Spleen (tissue), 11 donors: Measurements from ENCODE around the gene RFX4. TPM values are rescaled to one million over a fixed set of nuclear protein-coding genes. Genes with fewer than 3 reads are reported as not detected.
A peak's percentile ranks its signal among the peaks of the same experiment; 100 is the strongest.

Source experiments
- DNase-seq: peaks from one replicate; pipeline ENCODE4 v3.0.0-alpha.2; 2020
- H3K27ac ChIP-seq, 8 donors: fragments of 200-600 bp; sonication (generic) in 7 of 8; 1 replicate in 4 of 8; 2 replicates in 4 of 8; pipeline versions ENCODE4 v1.5.0 to v1.8.0; 2016 to 2021; ENCODE audit warnings: inconsistent platforms in 4 of 8, mild to moderate bottlenecking in 4 of 8, moderate library complexity in 1 of 8
- H3K27me3 ChIP-seq, 7 donors: fragments of 200-600 bp; sonication (generic) in 6 of 7; replicated peaks in 1 of 7; 1 replicate in 4 of 7; 2 replicates in 3 of 7; pipeline versions ENCODE4 v1.5.0 to v1.8.0; 2016 to 2021; ENCODE audit warnings: inconsistent platforms in 3 of 7, mild to moderate bottlenecking in 1 of 7
- H3K36me3 ChIP-seq, 6 donors: fragments of 200-600 bp; sonication (generic) in 5 of 6; 1 replicate in 4 of 6; 2 replicates in 2 of 6; pipeline versions ENCODE4 v1.5.0 to v1.8.0; 2016 to 2021; ENCODE audit warnings: inconsistent platforms in 2 of 6
- H3K4me1 ChIP-seq, 6 donors: fragments of 200-600 bp; sonication (generic) in 5 of 6; 1 replicate in 3 of 6; 2 replicates in 3 of 6; pipeline versions ENCODE4 v1.5.0 to v1.8.0; 2016 to 2021; ENCODE audit warnings: inconsistent platforms in 3 of 6
- H3K4me3 ChIP-seq, 8 donors: fragments of 200-600 bp; sonication (generic) in 7 of 8; 1 replicate in 4 of 8; 2 replicates in 4 of 8; pipeline versions ENCODE4 v1.5.0 to v1.8.0; 2016 to 2021; ENCODE audit warnings: inconsistent platforms in 4 of 8, mild to moderate bottlenecking in 4 of 8, moderate library complexity in 2 of 8
- H3K9me3 ChIP-seq, 8 donors: fragments of 200-600 bp; sonication (generic) in 7 of 8; 1 replicate in 4 of 8; 2 replicates in 4 of 8; pipeline versions ENCODE4 v1.5.0 to v1.8.0; 2016 to 2021; ENCODE audit warnings: inconsistent platforms in 4 of 8
- POLR2A ChIP-seq, 3 donors: fragments of 450-650 bp; IDR thresholded peaks; one replicate each; pipeline ENCODE4 v1.5.1; 2017; ENCODE audit warnings: antibody characterized with exemption in 3 of 3, mild to moderate bottlenecking in 1 of 3
- POLR2AphosphoS5 ChIP-seq, 3 donors: sonication (generic); formaldehyde crosslinking; IDR thresholded peaks; one replicate each; pipeline ENCODE4 v1.5.1; 2017; ENCODE audit warnings: antibody characterized with exemption in 3 of 3
- WGBS, 5 donors: extraction: QIAGEN DNeasy Blood & Tissue Kit in 3 of 5; methylation state at CpG; one replicate each; pipeline versions ENCODE4 v1.1.5 to v1.1.7; 2013 to 2018; 5-methylcytosine and 5-hydroxymethylcytosine counted together
- intact Hi-C: fragments of 100-400 bp; cut with DNase I; formaldehyde crosslinking; loops from one replicate; pipeline ENCODE4 v1.15.0; 2023; ENCODE audit warnings: low total_unique reads
- polyA plus RNA-seq, 3 donors: library from polyadenylated mRNA; stranded (reverse); fragments of 200-250 nt; gene quantifications; one replicate each; pipeline ENCODE4 v1.2.1, GENCODE V29; 2013
- total RNA-seq, 7 donors: library from RNA; depleted of rRNA in 3 of 7; stranded (reverse); fragments of >200 nt in 3 of 7; fragmentation: NEBNext Ultra II Directional in 4 of 7; extraction: Animal tissue kit (Norgen Biotek cat#: 25700) in 4 of 7; gene quantifications; one replicate each; pipeline versions ENCODE4 v1.1.0 to v1.2.1, GENCODE V29; 2016 to 2021
- TF ChIP-seq, protein P1 (sequence below), 11 experiments: fragments of 200-600 bp in 7 of 11; fragments of 450-650 bp in 4 of 11; sonication (generic) in 4 of 11; IDR thresholded peaks in 8 of 11; conservative IDR thresholded peaks in 3 of 11; 1 replicate in 7 of 11; 2 replicates in 4 of 11; pipeline versions ENCODE4 v1.4.0 to v1.8.0; 2016 to 2021; ENCODE audit warnings: antibody characterized with exemption in 11 of 11, inconsistent platforms in 4 of 11, mild to moderate bottlenecking in 1 of 11
- donor health status: healthy with polysubstance abuse.
- donor health status: DM: no; HTN: no; CAD: no; lungs with moderate emphysema.
- donor health status: DM: no; HTN: no; CAD: no.
- donor health status: Bipolar disorder and iron deficiency.
- donor health status: healthy.
- donor health status: DM: no; HTN: no; CAD: no.
- donor health status: DM: yes; HTN: yes; CAD: no.

Gene RFX4
- total and polyA plus RNA-seq, 10 donors = not detected

- H3K4me1 ChIP-seq = peaks cover 0 to 13% (median 0%) of the 10 kb centered on the region in 6 donors
- H3K27ac ChIP-seq = peak overlapping the region in 1 of 8 donors; percentile 45
- DNase-seq = no peak
- TF ChIP-seq POLR2AphosphoS5 (IDR thresholded peaks at IDR 0.05) (no peak), POLR2A (IDR thresholded peaks at IDR 0.05) (no peak)
- TF ChIP-seq, protein P1, sequence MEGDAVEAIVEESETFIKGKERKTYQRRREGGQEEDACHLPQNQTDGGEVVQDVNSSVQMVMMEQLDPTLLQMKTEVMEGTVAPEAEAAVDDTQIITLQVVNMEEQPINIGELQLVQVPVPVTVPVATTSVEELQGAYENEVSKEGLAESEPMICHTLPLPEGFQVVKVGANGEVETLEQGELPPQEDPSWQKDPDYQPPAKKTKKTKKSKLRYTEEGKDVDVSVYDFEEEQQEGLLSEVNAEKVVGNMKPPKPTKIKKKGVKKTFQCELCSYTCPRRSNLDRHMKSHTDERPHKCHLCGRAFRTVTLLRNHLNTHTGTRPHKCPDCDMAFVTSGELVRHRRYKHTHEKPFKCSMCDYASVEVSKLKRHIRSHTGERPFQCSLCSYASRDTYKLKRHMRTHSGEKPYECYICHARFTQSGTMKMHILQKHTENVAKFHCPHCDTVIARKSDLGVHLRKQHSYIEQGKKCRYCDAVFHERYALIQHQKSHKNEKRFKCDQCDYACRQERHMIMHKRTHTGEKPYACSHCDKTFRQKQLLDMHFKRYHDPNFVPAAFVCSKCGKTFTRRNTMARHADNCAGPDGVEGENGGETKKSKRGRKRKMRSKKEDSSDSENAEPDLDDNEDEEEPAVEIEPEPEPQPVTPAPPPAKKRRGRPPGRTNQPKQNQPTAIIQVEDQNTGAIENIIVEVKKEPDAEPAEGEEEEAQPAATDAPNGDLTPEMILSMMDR (IDR thresholded peaks at IDR 0.05 in 8 of 11, conservative IDR thresholded peaks at IDR 0.05 in 3 of 11) = no peak
- H3K27me3 ChIP-seq = peaks cover 0 to 7% (median 0%) of the 10 kb centered on the region in 7 donors
- no peaks in the 10 kb centered on the region for H3K9me3 ChIP-seq
- H3K4me3 ChIP-seq = no peak overlapping the region
- H3K36me3 ChIP-seq = no peaks in the 10 kb centered on the region
- whole genome bisulfite sequencing, 5 donors = 47 to 78% (median 60%) methylated on average over 3 of the region's 3 CpGs
- intact Hi-C loops = no loop called here
Observed at GRCh38 chr12:106747973-106748436, 165.2 kb downstream of the RFX4 start.

GRCh38 chr12:106750524-106750923 is 167.7 kb downstream of the RFX4 start:
- peaks cover 0 to 25% (median 9%) of the 10 kb centered on the region in 6 donors for H3K4me1 ChIP-seq
- WGBS, 5 donors = 76 to 95% (median 84%) methylated on average over 3 of the region's 3 CpGs

DNA sequence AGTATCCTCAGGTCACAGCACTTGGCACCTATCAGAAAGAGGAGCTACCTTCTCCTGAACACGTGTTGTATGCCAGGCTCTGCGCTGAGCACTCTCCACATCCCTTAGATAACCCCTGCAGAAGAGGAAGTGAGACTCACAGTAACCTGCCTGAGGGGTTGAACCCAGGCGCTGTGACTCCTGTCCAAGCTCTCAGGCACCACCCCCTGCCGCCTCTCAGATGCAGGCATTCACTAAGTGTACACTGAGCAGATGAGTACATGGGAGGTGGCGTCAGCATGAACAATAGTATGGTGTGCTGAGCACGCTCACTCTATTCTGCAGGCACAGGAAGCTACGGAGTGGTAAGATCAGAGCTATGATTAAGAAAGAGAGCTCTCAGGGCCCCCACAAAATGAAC is 170.7 kb downstream of the RFX4 start:
- H3K27ac ChIP-seq = no peak overlapping the region
- no peaks in the 10 kb centered on the region for H3K27me3 ChIP-seq
- no peaks in the 10 kb centered on the region for H3K9me3 ChIP-seq
- WGBS, 5 donors = 49 to 72% (median 68%) methylated on average over 7 of the region's 7 CpGs
- intact Hi-C loops = no loop called here
- peaks cover 0 to 13% (median 9%) of the 10 kb centered on the region in 6 donors for H3K4me1 ChIP-seq
- H3K4me3 ChIP-seq = no peak overlapping the region
- TF ChIP-seq POLR2AphosphoS5 (IDR thresholded peaks at IDR 0.05) = peak in 2 of 3 donors; percentile 46 to 56
- TF ChIP-seq, protein P1 (IDR thresholded peaks at IDR 0.05 in 8 of 11, conservative IDR thresholded peaks at IDR 0.05 in 3 of 11) = no peak
- TF ChIP-seq POLR2A (IDR thresholded peaks at IDR 0.05) = no peak
- no peaks in the 10 kb centered on the region for H3K36me3 ChIP-seq
- peak; percentile 87 for DNase-seq

More at GRCh38 chr12:106750524-106750923, 167.7 kb downstream of the RFX4 start:
- intact Hi-C loops = no loop called here
- no peak overlapping the region for H3K4me3 ChIP-seq
- no peaks in the 10 kb centered on the region for H3K27me3 ChIP-seq
- no peak for DNase-seq
- no peaks in the 10 kb centered on the region for H3K9me3 ChIP-seq
- no peak for TF ChIP-seq POLR2A (IDR thresholded peaks at IDR 0.05)
- TF ChIP-seq, protein P1 (IDR thresholded peaks at IDR 0.05 in 8 of 11, conservative IDR thresholded peaks at IDR 0.05 in 3 of 11) = no peak
- no peak for TF ChIP-seq POLR2AphosphoS5 (IDR thresholded peaks at IDR 0.05)
- no peak overlapping the region for H3K27ac ChIP-seq
- no peaks in the 10 kb centered on the region for H3K36me3 ChIP-seq

DNA sequence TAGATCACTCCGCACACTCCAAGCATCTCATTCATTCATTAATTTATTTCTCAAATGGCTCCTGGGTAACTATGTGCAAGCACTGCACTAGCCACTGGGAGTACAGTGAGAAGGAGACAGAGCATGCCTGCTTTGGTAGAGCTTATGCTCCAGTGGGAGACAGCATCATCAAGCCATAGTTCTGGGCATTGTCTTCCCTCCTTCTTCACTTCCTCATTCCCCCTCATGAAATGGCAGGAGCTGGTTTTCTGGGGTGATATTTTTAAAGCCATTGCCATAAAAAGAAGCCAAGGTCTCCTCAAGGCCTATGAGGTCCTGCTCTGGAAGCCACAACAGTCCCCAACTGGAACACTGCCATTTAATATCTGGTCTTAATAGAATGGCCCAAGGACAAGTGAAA is 171.5 kb downstream of the RFX4 start:
- intact Hi-C loops = no loop called here
- Histone ChIP-seq H3K4me1 (peaks cover 0 to 14% (median 10%) of the 10 kb centered on the region in 6 donors), H3K9me3 (no peaks in the 10 kb centered on the region), H3K36me3 (no peaks in the 10 kb centered on the region), H3K4me3 (no peak overlapping the region), H3K27me3 (no peaks in the 10 kb centered on the region), H3K27ac (no peak overlapping the region)
- WGBS, 5 donors = 82 to 100% (median 97%) methylated on average over 1 of the region's 1 CpG
- DNase-seq = no peak
- TF ChIP-seq, protein P1 (IDR thresholded peaks at IDR 0.05 in 8 of 11, conservative IDR thresholded peaks at IDR 0.05 in 3 of 11) = no peak
- TF ChIP-seq POLR2AphosphoS5 (IDR thresholded peaks at IDR 0.05) (no peak), POLR2A (IDR thresholded peaks at IDR 0.05) (no peak)
